Transverse colon (tissue), 3 donors: ENCODE data around the gene CDC20.

ENCODE experiments used
- POLR2A ChIP-seq: fragments of 450-650 bp; IDR thresholded peaks from one replicate; pipeline ENCODE4 v1.6.1; 2016; ENCODE audit warnings: antibody characterized with exemption, mild to moderate bottlenecking, moderate library complexity
- TF ChIP-seq, protein P1 (sequence below), 5 experiments: fragments of 200-600 bp in 3 of 5; fragments of 450-650 bp in 2 of 5; sonication (generic) in 3 of 5; IDR thresholded peaks; 1 replicate in 2 of 5; 2 replicates in 3 of 5; pipeline ENCODE4 v1.5.1; 2016 to 2017; ENCODE audit warnings: antibody characterized with exemption in 5 of 5, inconsistent platforms in 3 of 5, mild to moderate bottlenecking in 2 of 5, moderate library complexity in 1 of 5

DNA sequence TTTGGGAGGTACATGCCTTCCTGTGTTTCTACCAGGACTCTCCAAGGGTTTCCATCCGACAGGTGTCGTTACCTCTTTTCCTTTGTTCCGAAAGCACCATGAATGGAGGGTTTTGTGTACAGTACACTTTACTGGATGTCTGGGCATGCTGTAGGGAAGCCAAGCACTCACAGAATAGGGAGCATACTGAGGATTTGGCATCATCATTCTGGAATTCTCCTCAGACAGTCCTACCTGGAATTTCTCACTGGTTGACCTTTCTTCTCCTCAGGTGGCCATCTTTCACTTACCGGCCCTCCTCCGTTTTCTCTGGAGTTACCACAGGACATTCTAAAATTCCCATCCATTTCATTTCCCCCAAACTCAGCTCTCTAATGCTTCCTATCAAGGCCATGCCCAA is 27.1 kb upstream of the CDC20 start:
- TF ChIP-seq, protein P1, sequence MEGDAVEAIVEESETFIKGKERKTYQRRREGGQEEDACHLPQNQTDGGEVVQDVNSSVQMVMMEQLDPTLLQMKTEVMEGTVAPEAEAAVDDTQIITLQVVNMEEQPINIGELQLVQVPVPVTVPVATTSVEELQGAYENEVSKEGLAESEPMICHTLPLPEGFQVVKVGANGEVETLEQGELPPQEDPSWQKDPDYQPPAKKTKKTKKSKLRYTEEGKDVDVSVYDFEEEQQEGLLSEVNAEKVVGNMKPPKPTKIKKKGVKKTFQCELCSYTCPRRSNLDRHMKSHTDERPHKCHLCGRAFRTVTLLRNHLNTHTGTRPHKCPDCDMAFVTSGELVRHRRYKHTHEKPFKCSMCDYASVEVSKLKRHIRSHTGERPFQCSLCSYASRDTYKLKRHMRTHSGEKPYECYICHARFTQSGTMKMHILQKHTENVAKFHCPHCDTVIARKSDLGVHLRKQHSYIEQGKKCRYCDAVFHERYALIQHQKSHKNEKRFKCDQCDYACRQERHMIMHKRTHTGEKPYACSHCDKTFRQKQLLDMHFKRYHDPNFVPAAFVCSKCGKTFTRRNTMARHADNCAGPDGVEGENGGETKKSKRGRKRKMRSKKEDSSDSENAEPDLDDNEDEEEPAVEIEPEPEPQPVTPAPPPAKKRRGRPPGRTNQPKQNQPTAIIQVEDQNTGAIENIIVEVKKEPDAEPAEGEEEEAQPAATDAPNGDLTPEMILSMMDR (IDR thresholded peaks at IDR 0.05): no peak
- no peak for TF ChIP-seq POLR2A
